Naive thymus-derived CD4-positive, alpha-beta T cell (primary cell): ENCODE measurements around the gene NMD3. TPM values are rescaled to one million over a fixed set of nuclear protein-coding genes. Genes with fewer than 3 reads are reported as not detected.

Experiments used
- ATAC-seq: fragments of 150-1000 bp; cut with Tn5 transposase; 2 replicates; pipeline ENCODE4 v1.10.0; 2021; ENCODE audit warnings: mild to moderate bottlenecking, moderate library complexity
- CTCF ChIA-PET: fragments of 350-600 bp; sonication (Branson Sonifier 250); formaldehyde crosslinking; loops from one replicate; lab custom pipeline; 2021; ENCODE audit warnings: antibody characterized with exemption; lab: Charles Lee
- POLR2A ChIA-PET: fragments of 350-600 bp; sonication (Branson Sonifier 250); formaldehyde crosslinking; loops from one replicate; lab custom pipeline; 2021; ENCODE audit warnings: antibody characterized with exemption, inconsistent platforms; lab: Charles Lee
- DNase-seq, 9 donors: peaks; one replicate each; pipeline versions ENCODE4 v3.0.0 to v3.0.0-alpha.2; 2020 to 2022; ENCODE audit warnings: mixed read lengths in 1 of 9
- H3K27ac ChIP-seq: one replicate; pipeline ENCODE4 v1.7.0; 2013; ENCODE audit warnings: mild to moderate bottlenecking, low read depth, low read length, moderate library complexity
- H3K27me3 ChIP-seq, 2 donors: one replicate each; pipeline ENCODE4 v1.7.0; 2013; ENCODE audit warnings: low read length in 2 of 2, mild to moderate bottlenecking in 2 of 2, moderate library complexity in 2 of 2; ENCODE audit not compliant: control insufficient read depth in 2 of 2, insufficient read depth in 2 of 2
- H3K36me3 ChIP-seq, 3 experiments: 1 replicate in 2 of 3; 2 replicates in 1 of 3; pipeline ENCODE4 v1.7.0; 2013; ENCODE audit warnings: low read length in 3 of 3, mild to moderate bottlenecking in 3 of 3, moderate library complexity in 1 of 3; ENCODE audit not compliant: insufficient read depth in 3 of 3, control insufficient read depth in 2 of 3
- H3K4me1 ChIP-seq, 2 donors: one replicate each; pipeline ENCODE4 v1.7.0; 2013; ENCODE audit warnings: low read length in 2 of 2, mild to moderate bottlenecking in 2 of 2, moderate library complexity in 1 of 2; ENCODE audit not compliant: control insufficient read depth in 2 of 2, insufficient read depth in 2 of 2
- H3K4me3 ChIP-seq: 2 replicates; pipeline ENCODE4 v1.7.0; 2013; ENCODE audit warnings: mild to moderate bottlenecking, low read length
- H3K9me3 ChIP-seq, 3 experiments: 1 replicate in 2 of 3; 2 replicates in 1 of 3; pipeline ENCODE4 v1.7.0; 2013; ENCODE audit warnings: low read length in 3 of 3; ENCODE audit not compliant: control insufficient read depth in 2 of 3
- H3K27ac Mint-ChIP-seq, 9 donors: one replicate each; pipeline ENCODE4 v1.8.0; 2020 to 2022; ENCODE audit warnings: mixed read lengths in 9 of 9, mild to moderate bottlenecking in 8 of 9, moderate library complexity in 5 of 9, inconsistent platforms in 2 of 9
- H3K27me3 Mint-ChIP-seq, 5 donors: one replicate each; pipeline ENCODE4 v1.8.0; 2021 to 2022; ENCODE audit warnings: mixed read lengths in 5 of 5, mild to moderate bottlenecking in 1 of 5
- H3K36me3 Mint-ChIP-seq, 5 donors: one replicate each; pipeline ENCODE4 v1.8.0; 2020 to 2022; ENCODE audit warnings: mixed read lengths in 5 of 5, mild to moderate bottlenecking in 3 of 5, inconsistent platforms in 1 of 5
- H3K4me1 Mint-ChIP-seq, 7 donors: one replicate each; pipeline ENCODE4 v1.8.0; 2020 to 2022; ENCODE audit warnings: mixed read lengths in 7 of 7, mild to moderate bottlenecking in 3 of 7, inconsistent platforms in 1 of 7
- H3K4me3 Mint-ChIP-seq, 10 donors: one replicate each; pipeline ENCODE4 v1.8.0; 2020 to 2022; ENCODE audit warnings: mild to moderate bottlenecking in 10 of 10, mixed read lengths in 10 of 10, moderate library complexity in 6 of 10, inconsistent platforms in 2 of 10
- H3K9me3 Mint-ChIP-seq, 11 donors: one replicate each; pipeline ENCODE4 v1.8.0; 2020 to 2022; ENCODE audit warnings: mixed read lengths in 11 of 11, mild to moderate bottlenecking in 4 of 11, inconsistent platforms in 1 of 11, moderate library complexity in 1 of 11
- intact Hi-C, 2 donors: fragments of 100-400 bp; cut with micrococcal nuclease; formaldehyde crosslinking; loops; one replicate each; pipeline ENCODE4 v1.15.1; 2023
- polyA plus RNA-seq, 2 donors: library from polyadenylated mRNA; unstranded; fragments of 300-500 nt; fragmentation: Illumina TruSeq; gene quantifications; one replicate each; pipeline ENCODE4 v1.2.3, GENCODE V29; 2021
- total RNA-seq, 6 experiments: library from RNA in 5 of 6; stranded (reverse) in 5 of 6; gene quantifications; 1 replicate in 5 of 6; 2 replicates in 1 of 6; pipeline ENCODE4 v1.2.3 and lab custom pipeline; 2021 to 2026

NMD3 gene
- total and polyA plus RNA-seq, 7 experiments from 2014 or later = 37.3 to 52.6 (median 40.7) TPM

DNA sequence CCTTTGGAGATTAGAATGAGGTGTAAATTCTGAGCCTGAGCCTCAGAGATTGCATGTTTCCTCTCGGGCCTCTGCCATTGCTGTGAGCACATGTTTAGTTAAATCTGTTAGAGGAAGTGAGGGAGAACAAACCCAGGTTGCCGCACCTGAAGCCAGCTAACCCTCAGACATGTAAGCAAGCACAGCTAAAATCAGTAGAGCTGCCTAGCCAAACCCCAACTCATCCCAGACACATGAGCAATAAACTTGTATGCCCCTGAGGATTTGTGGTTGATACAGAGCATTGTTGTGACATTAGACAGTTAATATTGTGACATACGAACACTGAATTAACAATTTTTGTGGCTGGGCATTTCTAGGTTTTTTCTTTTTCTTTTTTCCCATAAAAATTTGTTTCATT, 41.9 kb downstream of the NMD3 start:
- Histone ChIP-seq H3K9me3 (no peaks in the 10 kb centered on the region), H3K27ac (no peak overlapping the region), H3K36me3 (no peaks in the 10 kb centered on the region), H3K27me3 (no peaks in the 10 kb centered on the region), H3K4me1 (no peaks in the 10 kb centered on the region), H3K4me3 (no peak overlapping the region)
- H3K36me3 Mint-ChIP-seq = peaks cover 4 to 53% (median 39%) of the 10 kb centered on the region in 5 donors
- DNase-seq = peak in 1 of 9 donors; percentile 2
- peak overlapping the region in 1 of 9 donors; percentile 79 for H3K27ac Mint-ChIP-seq
- H3K9me3 Mint-ChIP-seq = peaks cover 0 to 11% (median 5%) of the 10 kb centered on the region in 11 donors
- ChIA-PET CTCF (no interaction called here), POLR2A (no interaction called here)
- H3K4me1 Mint-ChIP-seq = peaks cover 0 to 15% (median 13%) of the 10 kb centered on the region in 7 donors
- intact Hi-C loops = no loop called here
- peak overlapping the region in 2 of 10 donors; percentile 12 to 58 for H3K4me3 Mint-ChIP-seq
- ATAC-seq = no peak
- H3K27me3 Mint-ChIP-seq = no peaks in the 10 kb centered on the region

DNA sequence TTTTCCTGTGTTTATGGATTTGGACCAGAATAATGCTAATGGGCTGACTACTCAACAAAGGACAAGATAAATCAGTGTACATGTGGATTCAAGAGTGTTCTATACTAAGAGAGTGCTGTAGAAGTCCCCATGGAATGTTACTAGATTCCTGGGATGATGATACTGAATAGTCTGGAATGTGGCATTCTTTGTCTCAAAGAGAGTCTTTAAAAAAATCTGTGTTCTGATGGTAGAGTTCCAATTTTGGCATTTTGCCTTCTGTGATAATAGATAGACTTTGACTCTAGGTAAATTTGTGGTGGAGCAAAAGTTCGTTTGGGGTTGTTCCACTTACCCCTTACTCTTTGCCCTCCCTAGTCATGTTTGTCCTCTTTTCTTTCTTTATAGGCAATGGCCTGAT, 43.7 kb downstream of the NMD3 start:
- no peak overlapping the region for H3K27ac Mint-ChIP-seq
- H3K4me1 ChIP-seq = no peaks in the 10 kb centered on the region
- H3K27me3 Mint-ChIP-seq = no peaks in the 10 kb centered on the region
- H3K4me3 Mint-ChIP-seq = no peak overlapping the region
- no peak for ATAC-seq
- peaks cover 0 to 15% (median 13%) of the 10 kb centered on the region in 7 donors for H3K4me1 Mint-ChIP-seq
- peaks cover 4 to 53% (median 32%) of the 10 kb centered on the region in 5 donors for H3K36me3 Mint-ChIP-seq
- ChIA-PET CTCF (no interaction called here), POLR2A (interaction anchor here (0.5 kb wide), 1 partner anchor 156 kb away, joined by 3 read pairs; no protein-coding TSS in a partner anchor)
- intact Hi-C loops = no loop called here
- no peak overlapping the region for H3K4me3 ChIP-seq
- H3K36me3 ChIP-seq = no peaks in the 10 kb centered on the region
- no peaks in the 10 kb centered on the region for H3K27me3 ChIP-seq
- peaks cover 0 to 11% (median 5%) of the 10 kb centered on the region in 11 donors for H3K9me3 Mint-ChIP-seq
- no peak for DNase-seq
- H3K9me3 ChIP-seq = no peaks in the 10 kb centered on the region
- no peak overlapping the region for H3K27ac ChIP-seq

DNA sequence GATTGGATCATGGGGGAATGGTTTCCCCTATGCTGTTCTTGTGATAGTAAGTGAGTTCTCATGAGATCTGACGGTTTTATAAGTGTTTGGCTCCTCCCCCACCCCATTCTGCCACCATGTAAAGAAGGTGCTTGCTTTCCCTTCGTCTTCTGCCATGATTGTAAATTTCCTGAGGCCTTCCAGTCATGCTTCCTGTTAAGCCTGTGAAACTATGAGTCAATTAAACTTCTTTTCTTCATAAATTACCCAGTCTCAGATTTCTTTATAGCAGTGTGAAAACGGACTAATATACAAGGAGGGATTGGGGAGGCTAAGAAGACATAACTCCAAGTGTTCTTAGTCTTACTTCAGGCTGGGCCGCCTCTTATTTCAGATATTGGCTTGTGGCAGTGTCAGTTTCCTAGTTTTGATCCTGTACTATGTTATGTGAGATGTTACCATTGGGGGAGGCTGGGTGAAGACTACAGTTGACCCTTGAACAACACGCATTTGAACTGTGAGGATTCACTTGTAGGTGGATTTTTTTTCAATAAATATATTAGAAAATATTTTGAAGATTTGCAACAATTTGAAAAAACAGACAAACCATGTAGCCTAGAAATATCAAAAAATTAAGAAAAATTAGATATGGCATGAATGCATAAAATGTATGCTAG, 44.9 kb downstream of the NMD3 start:
- no peaks in the 10 kb centered on the region for H3K36me3 ChIP-seq
- no peak overlapping the region for H3K4me3 ChIP-seq
- peaks cover 0 to 15% (median 13%) of the 10 kb centered on the region in 7 donors for H3K4me1 Mint-ChIP-seq
- intact Hi-C loops = no loop called here
- H3K27ac Mint-ChIP-seq = no peak overlapping the region
- ATAC-seq = no peak
- H3K36me3 Mint-ChIP-seq = peaks cover 0 to 51% (median 25%) of the 10 kb centered on the region in 5 donors
- H3K27me3 Mint-ChIP-seq = no peaks in the 10 kb centered on the region
- ChIA-PET CTCF (interaction anchor here (1.9 kb wide), 1 partner anchor 142 kb away, joined by 7 read pairs; no protein-coding TSS in a partner anchor), POLR2A (no interaction called here)
- H3K9me3 Mint-ChIP-seq = peaks cover 0 to 9% (median 4%) of the 10 kb centered on the region in 11 donors
- H3K27me3 ChIP-seq = no peaks in the 10 kb centered on the region
- no peaks in the 10 kb centered on the region for H3K9me3 ChIP-seq
- no peak overlapping the region for H3K27ac ChIP-seq
- DNase-seq = no peak
- H3K4me3 Mint-ChIP-seq = no peak overlapping the region
- H3K4me1 ChIP-seq = no peaks in the 10 kb centered on the region

DNA sequence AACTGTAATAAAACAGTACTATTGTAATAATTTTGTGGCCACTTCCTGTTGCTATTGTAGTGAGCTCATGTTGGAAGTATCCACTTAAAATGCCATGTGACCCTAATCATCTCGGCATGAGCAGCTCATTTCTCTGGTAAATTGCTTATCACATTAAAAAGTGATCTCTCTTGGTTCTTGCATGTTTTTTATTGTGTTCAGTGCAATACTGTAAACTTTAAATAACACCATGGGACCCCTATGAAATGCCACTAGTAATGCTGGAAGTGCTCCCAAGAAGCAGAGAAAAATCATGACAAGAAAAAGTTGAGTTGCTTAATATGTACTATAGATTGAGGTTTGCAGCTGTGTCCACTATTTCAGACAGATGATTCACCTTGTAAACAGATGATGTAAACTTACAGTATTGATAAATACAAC, 45.6 kb downstream of the NMD3 start:
- intact Hi-C loops = no loop called here
- no peaks in the 10 kb centered on the region for H3K36me3 ChIP-seq
- no peaks in the 10 kb centered on the region for H3K4me1 ChIP-seq
- H3K9me3 Mint-ChIP-seq = peaks cover 0 to 6% (median 3%) of the 10 kb centered on the region in 11 donors
- no peaks in the 10 kb centered on the region for H3K27me3 Mint-ChIP-seq
- no peaks in the 10 kb centered on the region for H3K27me3 ChIP-seq
- peaks cover 0 to 14% (median 12%) of the 10 kb centered on the region in 7 donors for H3K4me1 Mint-ChIP-seq
- DNase-seq (no peak), ATAC-seq (no peak)
- H3K4me3 Mint-ChIP-seq = no peak overlapping the region
- no peaks in the 10 kb centered on the region for H3K9me3 ChIP-seq
- ChIA-PET POLR2A (no interaction called here), CTCF (interaction anchor here (1.9 kb wide), 1 partner anchor 142 kb away, joined by 7 read pairs; no protein-coding TSS in a partner anchor)
- no peak overlapping the region for H3K4me3 ChIP-seq
- H3K27ac Mint-ChIP-seq = no peak overlapping the region
- H3K36me3 Mint-ChIP-seq = peaks cover 0 to 47% (median 25%) of the 10 kb centered on the region in 5 donors
- no peak overlapping the region for H3K27ac ChIP-seq

DNA sequence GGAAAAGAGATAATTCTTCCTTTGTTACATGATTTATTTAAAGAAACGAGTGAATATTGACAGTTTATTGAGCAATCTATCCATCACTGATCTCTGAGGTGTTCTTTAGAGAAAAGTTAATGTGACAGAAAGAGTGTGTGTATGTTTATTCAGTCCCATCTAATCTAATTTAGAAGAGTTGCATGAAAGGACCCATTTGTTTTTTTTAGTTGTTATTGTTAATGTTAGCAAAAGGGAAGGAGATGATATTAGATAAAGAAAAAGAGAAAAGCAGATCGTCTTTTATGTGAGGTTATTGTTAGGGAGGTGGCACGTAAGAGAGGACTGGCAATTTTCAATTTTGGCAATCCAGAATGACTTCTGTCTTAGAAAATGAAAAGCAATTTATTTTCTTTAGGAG, 46.5 kb downstream of the NMD3 start:
- DNase-seq = no peak
- Mint-ChIP-seq H3K27ac (peak overlapping the region in 1 of 9 donors; percentile 4), H3K4me3 (no peak overlapping the region), H3K4me1 (peaks cover 0 to 5% (median 4%) of the 10 kb centered on the region in 7 donors), H3K9me3 (peaks cover 0 to 6% (median 3%) of the 10 kb centered on the region in 11 donors), H3K36me3 (peaks cover 0 to 41% (median 20%) of the 10 kb centered on the region in 5 donors), H3K27me3 (no peaks in the 10 kb centered on the region)
- H3K27ac ChIP-seq = no peak overlapping the region
- ChIA-PET CTCF (interaction anchor here (1.9 kb wide), 1 partner anchor 141 kb away, joined by 7 read pairs; no protein-coding TSS in a partner anchor), POLR2A (no interaction called here)
- H3K27me3 ChIP-seq = no peaks in the 10 kb centered on the region
- intact Hi-C loops = no loop called here
- no peak overlapping the region for H3K4me3 ChIP-seq
- H3K4me1 ChIP-seq = no peaks in the 10 kb centered on the region
- H3K36me3 ChIP-seq = no peaks in the 10 kb centered on the region
- no peaks in the 10 kb centered on the region for H3K9me3 ChIP-seq
- no peak for ATAC-seq

DNA sequence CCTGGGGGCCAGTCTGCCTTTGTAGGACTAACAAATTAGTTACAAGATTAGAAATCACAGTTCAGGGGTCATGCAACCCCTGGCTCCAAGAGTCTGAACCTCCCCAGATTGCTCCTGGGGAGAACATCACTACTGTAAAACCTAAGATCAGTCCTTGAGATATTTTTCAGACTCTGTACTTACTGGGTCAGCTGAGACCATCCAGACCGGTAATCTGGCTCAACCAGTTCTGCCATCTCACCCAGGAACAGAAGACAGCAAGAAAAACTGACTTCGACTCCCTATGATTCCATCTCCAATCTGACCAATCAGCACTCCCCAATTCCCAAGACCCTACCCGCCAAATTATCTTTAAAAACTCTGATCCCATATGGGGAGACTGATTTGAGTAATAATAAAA, 47.5 kb downstream of the NMD3 start:
- H3K36me3 ChIP-seq = no peaks in the 10 kb centered on the region
- H3K27ac Mint-ChIP-seq = peak overlapping the region in 4 of 9 donors; percentile 0 to 78 (median 20)
- H3K4me1 ChIP-seq = no peaks in the 10 kb centered on the region
- H3K9me3 ChIP-seq = no peaks in the 10 kb centered on the region
- H3K9me3 Mint-ChIP-seq = peaks cover 0 to 5% (median 3%) of the 10 kb centered on the region in 11 donors
- POLR2A ChIA-PET = no interaction called here
- DNase-seq (no peak), ATAC-seq (no peak)
- H3K27me3 ChIP-seq = no peaks in the 10 kb centered on the region
- CTCF ChIA-PET = no interaction called here
- no peak overlapping the region for H3K27ac ChIP-seq
- no peaks in the 10 kb centered on the region for H3K4me1 Mint-ChIP-seq
- H3K27me3 Mint-ChIP-seq = no peaks in the 10 kb centered on the region
- H3K4me3 Mint-ChIP-seq = no peak overlapping the region
- H3K36me3 Mint-ChIP-seq = peaks cover 0 to 34% (median 18%) of the 10 kb centered on the region in 5 donors
- intact Hi-C loops = no loop called here
- no peak overlapping the region for H3K4me3 ChIP-seq
